Measurements from ENCODE around the gene GM2A. TPM values are rescaled to one million over a fixed set of nuclear protein-coding genes. Genes with fewer than 3 reads are reported as not detected.

GM2A gene
- polyA plus RNA-seq, 1 experiment, result 12.7 TPM

DNA sequence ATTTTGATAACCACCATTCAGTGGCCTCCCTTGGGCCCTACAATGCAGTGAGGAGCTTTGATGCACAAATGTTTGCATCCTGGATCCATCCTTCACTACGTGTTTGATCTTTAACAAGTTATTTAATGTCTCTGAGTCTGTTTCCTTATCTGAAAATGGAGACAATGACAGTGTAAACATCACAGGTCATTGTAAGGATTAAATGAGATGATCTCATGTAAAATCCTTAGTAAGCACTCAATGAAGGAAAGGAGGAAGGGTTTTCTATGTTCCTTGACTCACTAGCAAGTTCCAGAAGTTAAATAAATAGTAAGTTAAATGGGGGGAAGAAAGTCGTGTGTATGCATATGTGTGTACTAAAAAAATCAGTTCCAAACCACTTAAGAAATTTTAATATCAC lies 60.4 kb downstream of the GM2A start:
- Histone ChIP-seq H3K36me3 (ENCODE audit: control insufficient read depth, insufficient read depth, low read length) (no peaks in the 10 kb centered on the region), H3K27me3 (ENCODE audit: control insufficient read depth, insufficient read depth, low read length) (no peaks in the 10 kb centered on the region), H3K4me3 (ENCODE audit: low read depth, low read length) (no peak overlapping the region)
- ChIA-PET CTCF (no interaction called here), POLR2A (no interaction called here)
- DNase-seq (ENCODE audit: low read depth), result no peak
- TF ChIP-seq, protein P1, sequence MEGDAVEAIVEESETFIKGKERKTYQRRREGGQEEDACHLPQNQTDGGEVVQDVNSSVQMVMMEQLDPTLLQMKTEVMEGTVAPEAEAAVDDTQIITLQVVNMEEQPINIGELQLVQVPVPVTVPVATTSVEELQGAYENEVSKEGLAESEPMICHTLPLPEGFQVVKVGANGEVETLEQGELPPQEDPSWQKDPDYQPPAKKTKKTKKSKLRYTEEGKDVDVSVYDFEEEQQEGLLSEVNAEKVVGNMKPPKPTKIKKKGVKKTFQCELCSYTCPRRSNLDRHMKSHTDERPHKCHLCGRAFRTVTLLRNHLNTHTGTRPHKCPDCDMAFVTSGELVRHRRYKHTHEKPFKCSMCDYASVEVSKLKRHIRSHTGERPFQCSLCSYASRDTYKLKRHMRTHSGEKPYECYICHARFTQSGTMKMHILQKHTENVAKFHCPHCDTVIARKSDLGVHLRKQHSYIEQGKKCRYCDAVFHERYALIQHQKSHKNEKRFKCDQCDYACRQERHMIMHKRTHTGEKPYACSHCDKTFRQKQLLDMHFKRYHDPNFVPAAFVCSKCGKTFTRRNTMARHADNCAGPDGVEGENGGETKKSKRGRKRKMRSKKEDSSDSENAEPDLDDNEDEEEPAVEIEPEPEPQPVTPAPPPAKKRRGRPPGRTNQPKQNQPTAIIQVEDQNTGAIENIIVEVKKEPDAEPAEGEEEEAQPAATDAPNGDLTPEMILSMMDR (IDR thresholded peaks at IDR 0.05; ENCODE audit: insufficient read depth, low read depth, low read length), result no peak

DNA sequence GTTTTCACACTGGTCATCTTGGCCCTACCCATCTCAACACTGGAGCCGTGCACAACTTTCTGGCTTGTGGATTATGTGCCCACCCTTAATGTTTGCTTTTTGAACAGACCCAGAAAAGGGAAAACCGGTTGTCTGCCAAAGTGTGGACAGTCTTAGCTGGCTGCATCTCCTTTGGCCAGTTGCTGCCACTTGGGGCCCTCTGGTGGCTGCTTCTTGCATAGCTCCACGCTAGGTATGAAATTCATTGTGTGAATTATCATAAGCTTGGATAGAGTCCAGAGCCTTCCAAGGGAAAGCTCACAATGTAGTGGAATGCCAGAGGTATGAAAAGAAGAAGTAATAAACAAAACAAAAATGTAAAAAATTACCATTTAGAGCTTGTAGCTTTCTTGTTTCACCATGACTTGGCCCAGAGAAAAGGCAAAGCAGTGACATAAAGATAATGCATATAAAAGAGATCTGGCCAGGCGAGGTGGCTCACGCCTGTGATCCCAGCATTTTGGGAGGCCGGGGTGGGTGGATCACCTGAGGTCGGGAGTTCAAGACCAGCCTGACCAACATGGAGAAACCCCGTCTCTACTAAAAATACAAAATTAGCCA lies 63.1 kb downstream of the GM2A start:
- Histone ChIP-seq H3K36me3 (ENCODE audit: control insufficient read depth, insufficient read depth, low read length) (no peaks in the 10 kb centered on the region), H3K27me3 (ENCODE audit: control insufficient read depth, insufficient read depth, low read length) (no peaks in the 10 kb centered on the region), H3K4me3 (ENCODE audit: low read depth, low read length) (no peak overlapping the region)
- ChIA-PET CTCF (interaction anchor here (0.6 to 1.6 kb wide), 18 partner anchors 8 to 703 kb away, joined by 3 to 7 read pairs (median 4); partner anchors contain the start of genes SLC36A2 and SLC36A3), POLR2A (no interaction called here)
- DNase-seq (ENCODE audit: low read depth), result no peak
- TF ChIP-seq, protein P1 (IDR thresholded peaks at IDR 0.05; ENCODE audit: insufficient read depth, low read depth, low read length), result peak; percentile 95

DNA sequence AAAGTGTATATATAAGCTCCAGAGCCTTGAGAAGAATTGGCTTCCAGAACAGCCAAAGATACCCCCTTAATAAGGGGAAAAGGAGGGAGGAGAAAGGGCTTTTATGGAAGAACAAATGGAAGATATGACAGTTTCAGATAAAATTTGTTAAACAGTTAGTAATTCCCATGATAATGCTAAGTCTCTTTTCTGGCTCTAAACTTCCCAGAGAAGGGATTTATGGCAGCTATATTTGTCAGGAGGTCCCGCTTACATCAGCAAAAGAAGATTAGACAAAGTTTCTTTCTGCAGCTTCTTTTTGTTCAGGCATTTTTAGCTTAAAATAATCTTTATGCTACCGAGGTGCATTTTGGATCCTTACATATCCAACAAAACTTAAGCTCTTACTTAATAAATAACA lies 64.9 kb downstream of the GM2A start:
- POLR2A ChIA-PET, result no interaction called here
- TF ChIP-seq, protein P1 (IDR thresholded peaks at IDR 0.05; ENCODE audit: insufficient read depth, low read depth, low read length), result no peak
- no peak overlapping the region for H3K4me3 ChIP-seq (ENCODE audit: low read depth, low read length)
- no peak for DNase-seq (ENCODE audit: low read depth)
- no peaks in the 10 kb centered on the region for H3K36me3 ChIP-seq (ENCODE audit: control insufficient read depth, insufficient read depth, low read length)
- no peaks in the 10 kb centered on the region for H3K27me3 ChIP-seq (ENCODE audit: control insufficient read depth, insufficient read depth, low read length)
- CTCF ChIA-PET, result interaction anchor here (1.1 to 1.7 kb wide), 4 partner anchors 20 to 205 kb away, joined by 3 to 4 read pairs (median 3); no protein-coding TSS in a partner anchor

DNA sequence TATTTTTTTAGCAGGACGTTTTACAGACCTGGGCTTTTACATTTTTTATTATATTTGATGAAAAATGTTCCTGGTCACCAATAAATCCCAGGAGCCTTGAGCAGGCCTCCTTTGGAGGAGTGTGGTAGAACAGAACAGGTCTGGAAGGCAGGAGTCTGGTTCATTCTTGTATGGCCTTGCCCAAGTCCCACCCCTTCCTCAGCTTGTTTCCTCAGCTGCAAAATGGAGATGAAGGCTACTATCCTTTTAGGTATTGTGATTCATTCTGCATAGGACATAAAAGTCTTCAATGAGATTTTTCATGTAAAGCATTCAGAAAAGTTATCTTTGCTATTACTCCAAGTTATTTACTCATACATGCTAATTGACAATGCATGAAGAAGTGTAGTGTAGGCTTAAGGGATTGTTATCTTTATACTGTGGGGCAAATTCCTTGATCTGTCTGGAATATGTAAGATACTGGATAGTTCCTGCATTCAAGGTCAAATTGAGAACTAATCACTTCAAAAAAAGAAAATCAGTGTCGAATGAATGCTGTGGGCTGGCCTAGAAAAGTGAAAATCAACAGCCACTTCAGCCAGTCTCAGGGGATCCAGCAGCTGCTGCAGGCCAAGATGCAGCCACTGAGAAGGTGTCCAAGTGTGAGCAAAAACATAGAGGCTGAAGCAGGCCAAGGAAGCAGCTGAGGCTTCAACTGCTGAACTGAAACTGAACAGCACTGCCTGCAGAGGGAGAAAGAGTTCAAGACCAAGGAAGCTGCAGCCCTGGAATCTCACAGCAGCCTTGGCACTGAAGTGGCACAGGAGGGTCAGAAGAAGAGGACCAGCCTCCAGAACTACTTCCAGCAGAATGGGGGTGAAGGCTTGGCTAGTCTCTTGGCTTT lies 66.1 kb downstream of the GM2A start:
- Histone ChIP-seq H3K4me3 (ENCODE audit: low read depth, low read length) (no peak overlapping the region), H3K27me3 (ENCODE audit: control insufficient read depth, insufficient read depth, low read length) (no peaks in the 10 kb centered on the region), H3K36me3 (ENCODE audit: control insufficient read depth, insufficient read depth, low read length) (no peaks in the 10 kb centered on the region)
- no peak for DNase-seq (ENCODE audit: low read depth)
- CTCF ChIA-PET, result interaction anchor here (1.7 kb wide), 1 partner anchor 22 kb away, joined by 3 read pairs; no protein-coding TSS in a partner anchor
- TF ChIP-seq, protein P1 (IDR thresholded peaks at IDR 0.05; ENCODE audit: insufficient read depth, low read depth, low read length), result peak; percentile 37; the same call in 1 of the 2 replicates
- POLR2A ChIA-PET, result no interaction called here

Other genes starting within 250 kb of the GM2A start
- gene GPX3, start 232.6 kb upstream of the GM2A start, polyA plus RNA-seq (2011; rRNA removed), result 2.8 and 3.8 TPM in 2 replicates
- gene TNIP1, start 172.2 kb upstream of the GM2A start, polyA plus RNA-seq (2011; rRNA removed), result 54.5 and 80.8 TPM in 2 replicates
- 479 and 528 TPM in 2 replicates for gene ANXA6, start 95.4 kb upstream of the GM2A start, polyA plus RNA-seq (2011; rRNA removed)
- gene CCDC69, start 29.1 kb upstream of the GM2A start, polyA plus RNA-seq (2011; rRNA removed), result 0.93 and 1.0 TPM in 2 replicates
- not detected in 2 replicates for gene SLC36A3, start 50.6 kb downstream of the GM2A start, polyA plus RNA-seq (2011; rRNA removed)
- gene SLC36A2, start 94.4 kb downstream of the GM2A start, polyA plus RNA-seq (2011; rRNA removed), result not detected in 2 replicates
- gene SLC36A1, start 194.4 kb downstream of the GM2A start, polyA plus RNA-seq (2011; rRNA removed), result 21.2 and 26.0 TPM in 2 replicates